ENCODE data around the gene RHAG. TPM values are rescaled to one million over a fixed set of nuclear protein-coding genes. Genes with fewer than 3 reads are reported as not detected.

Gene RHAG
- total and polyA plus RNA-seq, 2 experiments from 2014 or later = not detected

DNA sequence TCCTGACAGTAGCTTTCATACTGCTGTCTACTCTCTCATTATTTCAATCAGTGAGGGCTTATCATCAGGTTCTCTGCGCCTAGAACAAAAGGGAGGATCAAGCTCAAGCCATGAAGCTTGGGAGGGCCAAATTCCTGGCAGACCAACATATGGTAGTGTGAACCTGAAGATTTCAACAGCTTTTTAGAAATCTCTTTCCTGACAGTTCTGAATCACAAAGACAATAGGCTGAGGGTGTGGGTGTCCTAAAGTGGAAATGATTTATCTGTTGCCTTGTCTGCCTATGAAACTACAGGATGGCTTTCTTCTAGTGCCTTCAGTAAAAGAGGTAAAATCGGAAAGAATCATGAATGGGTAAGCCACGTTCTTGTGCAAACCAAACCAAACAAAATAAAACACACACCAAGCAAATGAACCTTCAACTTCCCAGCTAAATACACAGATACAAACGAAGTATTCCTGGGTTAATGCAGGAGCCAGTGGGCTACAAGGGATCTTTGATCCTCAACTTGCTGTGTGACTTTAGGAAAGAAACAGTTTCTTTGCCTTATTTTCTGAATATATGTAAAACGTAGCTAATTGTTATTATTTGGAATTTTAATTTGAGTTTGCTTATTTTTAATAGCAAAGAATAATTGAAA, 2.7 kb upstream of the RHAG start:
- Histone ChIP-seq H3K36me3 (ENCODE audit: insufficient read depth) (no peaks in the 10 kb centered on the region), H3F3A (replicated peaks; ENCODE audit: low read depth) (no peaks in the 10 kb centered on the region), H4K20me1 (replicated peaks; ENCODE audit: insufficient read depth) (no peaks in the 10 kb centered on the region), H3K4me2 (no peak overlapping the region), H3K4me3 (no peak overlapping the region), H3K9me2 (ENCODE audit: insufficient read depth) (no peaks in the 10 kb centered on the region), H2AFZ (peak overlapping the region; percentile 14; the same call in 1 of the 2 replicates), H3K27ac (ENCODE audit: low read depth) (no peak overlapping the region), H3K4me1 (ENCODE audit: insufficient read depth) (no peaks in the 10 kb centered on the region), H3K79me2 (replicated peaks; ENCODE audit: insufficient read depth) (no peaks in the 10 kb centered on the region), H3K27me3 (ENCODE audit: insufficient read depth) (no peaks in the 10 kb centered on the region)
- H3K4me3 Mint-ChIP-seq = no peak overlapping the region
- TF ChIP-seq, protein P1, sequence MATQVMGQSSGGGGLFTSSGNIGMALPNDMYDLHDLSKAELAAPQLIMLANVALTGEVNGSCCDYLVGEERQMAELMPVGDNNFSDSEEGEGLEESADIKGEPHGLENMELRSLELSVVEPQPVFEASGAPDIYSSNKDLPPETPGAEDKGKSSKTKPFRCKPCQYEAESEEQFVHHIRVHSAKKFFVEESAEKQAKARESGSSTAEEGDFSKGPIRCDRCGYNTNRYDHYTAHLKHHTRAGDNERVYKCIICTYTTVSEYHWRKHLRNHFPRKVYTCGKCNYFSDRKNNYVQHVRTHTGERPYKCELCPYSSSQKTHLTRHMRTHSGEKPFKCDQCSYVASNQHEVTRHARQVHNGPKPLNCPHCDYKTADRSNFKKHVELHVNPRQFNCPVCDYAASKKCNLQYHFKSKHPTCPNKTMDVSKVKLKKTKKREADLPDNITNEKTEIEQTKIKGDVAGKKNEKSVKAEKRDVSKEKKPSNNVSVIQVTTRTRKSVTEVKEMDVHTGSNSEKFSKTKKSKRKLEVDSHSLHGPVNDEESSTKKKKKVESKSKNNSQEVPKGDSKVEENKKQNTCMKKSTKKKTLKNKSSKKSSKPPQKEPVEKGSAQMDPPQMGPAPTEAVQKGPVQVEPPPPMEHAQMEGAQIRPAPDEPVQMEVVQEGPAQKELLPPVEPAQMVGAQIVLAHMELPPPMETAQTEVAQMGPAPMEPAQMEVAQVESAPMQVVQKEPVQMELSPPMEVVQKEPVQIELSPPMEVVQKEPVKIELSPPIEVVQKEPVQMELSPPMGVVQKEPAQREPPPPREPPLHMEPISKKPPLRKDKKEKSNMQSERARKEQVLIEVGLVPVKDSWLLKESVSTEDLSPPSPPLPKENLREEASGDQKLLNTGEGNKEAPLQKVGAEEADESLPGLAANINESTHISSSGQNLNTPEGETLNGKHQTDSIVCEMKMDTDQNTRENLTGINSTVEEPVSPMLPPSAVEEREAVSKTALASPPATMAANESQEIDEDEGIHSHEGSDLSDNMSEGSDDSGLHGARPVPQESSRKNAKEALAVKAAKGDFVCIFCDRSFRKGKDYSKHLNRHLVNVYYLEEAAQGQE (IDR thresholded peaks at IDR 0.05; ENCODE audit: unreplicated experiment) = no peak
- TF ChIP-seq JUNB (IDR thresholded peaks at IDR 0.05; ENCODE audit: unreplicated experiment) = no peak
- ATAC-seq (no peak), DNase-seq (ENCODE audit: low spot score) (no peak)
- H3K9me3 Mint-ChIP-seq = no peaks in the 10 kb centered on the region
- no peaks in the 10 kb centered on the region for H3K4me1 Mint-ChIP-seq
- H3K27ac Mint-ChIP-seq = no peak overlapping the region
- no peaks in the 10 kb centered on the region for H3K36me3 Mint-ChIP-seq (ENCODE audit: low read depth)
- no peaks in the 10 kb centered on the region for H3K27me3 Mint-ChIP-seq (ENCODE audit: insufficient read depth, low read depth, poor library complexity)

DNA sequence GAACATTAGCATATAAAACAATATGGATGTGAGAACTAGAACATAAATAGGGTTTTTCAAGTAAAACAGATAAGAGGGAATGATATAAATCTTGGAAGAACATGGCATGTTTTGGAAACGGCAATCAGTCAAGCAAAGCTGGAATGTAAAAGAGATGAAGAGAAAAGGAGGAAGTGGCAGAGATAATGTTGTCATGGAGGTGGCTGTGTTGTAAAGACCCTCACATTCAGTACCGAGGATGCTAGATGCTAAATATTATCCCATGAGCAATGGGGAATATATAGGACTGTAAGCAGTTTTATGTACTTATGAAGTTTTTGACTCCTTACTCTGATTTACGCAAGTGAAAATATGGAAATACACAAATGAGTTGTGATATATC, 702 bp upstream of the RHAG start:
- H3K27ac Mint-ChIP-seq = no peak overlapping the region
- no peaks in the 10 kb centered on the region for H3K9me3 Mint-ChIP-seq
- no peaks in the 10 kb centered on the region for H3F3A ChIP-seq (replicated peaks; ENCODE audit: low read depth)
- H3K4me1 Mint-ChIP-seq = no peaks in the 10 kb centered on the region
- peaks cover 3% of the 10 kb centered on the region; the same call in 1 of the 2 replicates for H3K4me1 ChIP-seq (ENCODE audit: insufficient read depth)
- DNase-seq (ENCODE audit: low spot score) (no peak), ATAC-seq (no peak)
- H3K36me3 ChIP-seq (ENCODE audit: insufficient read depth) = no peaks in the 10 kb centered on the region
- H3K4me3 Mint-ChIP-seq = no peak overlapping the region
- no peaks in the 10 kb centered on the region for H3K27me3 ChIP-seq (ENCODE audit: insufficient read depth)
- no peaks in the 10 kb centered on the region for H3K27me3 Mint-ChIP-seq (ENCODE audit: insufficient read depth, low read depth, poor library complexity)
- H3K36me3 Mint-ChIP-seq (ENCODE audit: low read depth) = no peaks in the 10 kb centered on the region
- H3K9me2 ChIP-seq (ENCODE audit: insufficient read depth) = no peaks in the 10 kb centered on the region
- no peaks in the 10 kb centered on the region for H4K20me1 ChIP-seq (replicated peaks; ENCODE audit: insufficient read depth)
- no peak overlapping the region for H2AFZ ChIP-seq
- H3K27ac ChIP-seq (ENCODE audit: low read depth) = no peak overlapping the region
- no peaks in the 10 kb centered on the region for H3K79me2 ChIP-seq (replicated peaks; ENCODE audit: insufficient read depth)
- H3K4me3 ChIP-seq = no peak overlapping the region
- no peak overlapping the region for H3K4me2 ChIP-seq
- TF ChIP-seq, protein P2, sequence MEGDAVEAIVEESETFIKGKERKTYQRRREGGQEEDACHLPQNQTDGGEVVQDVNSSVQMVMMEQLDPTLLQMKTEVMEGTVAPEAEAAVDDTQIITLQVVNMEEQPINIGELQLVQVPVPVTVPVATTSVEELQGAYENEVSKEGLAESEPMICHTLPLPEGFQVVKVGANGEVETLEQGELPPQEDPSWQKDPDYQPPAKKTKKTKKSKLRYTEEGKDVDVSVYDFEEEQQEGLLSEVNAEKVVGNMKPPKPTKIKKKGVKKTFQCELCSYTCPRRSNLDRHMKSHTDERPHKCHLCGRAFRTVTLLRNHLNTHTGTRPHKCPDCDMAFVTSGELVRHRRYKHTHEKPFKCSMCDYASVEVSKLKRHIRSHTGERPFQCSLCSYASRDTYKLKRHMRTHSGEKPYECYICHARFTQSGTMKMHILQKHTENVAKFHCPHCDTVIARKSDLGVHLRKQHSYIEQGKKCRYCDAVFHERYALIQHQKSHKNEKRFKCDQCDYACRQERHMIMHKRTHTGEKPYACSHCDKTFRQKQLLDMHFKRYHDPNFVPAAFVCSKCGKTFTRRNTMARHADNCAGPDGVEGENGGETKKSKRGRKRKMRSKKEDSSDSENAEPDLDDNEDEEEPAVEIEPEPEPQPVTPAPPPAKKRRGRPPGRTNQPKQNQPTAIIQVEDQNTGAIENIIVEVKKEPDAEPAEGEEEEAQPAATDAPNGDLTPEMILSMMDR (conservative IDR thresholded peaks at IDR 0.05; ENCODE audit: low read depth in 2 of 2) = no peak
- no peak for TF ChIP-seq ZNF331 (CRISPR knock-in tag; IDR thresholded peaks at IDR 0.05; ENCODE audit: low read depth)
- TF ChIP-seq ZNF114 (CRISPR knock-in tag; IDR thresholded peaks at IDR 0.05) = no peak
- TF ChIP-seq, protein P1 (IDR thresholded peaks at IDR 0.05; ENCODE audit: unreplicated experiment) = no peak
- TF ChIP-seq POLR2AphosphoS5 (IDR thresholded peaks at IDR 0.05; ENCODE audit: low read depth) = no peak

All from GM23338 (cell line).